ENCODE measurements around the gene ABAT. TPM values are rescaled to one million over a fixed set of nuclear protein-coding genes. Genes with fewer than 3 reads are reported as not detected.
"Not testable (repeated sequence)": the region's sequence is repeated elsewhere in the genome, so short reads cannot be mapped to it uniquely, and the experiment has no call there.

ABAT gene
- total RNA-seq, 6 experiments from 2014 or later: 160 to 378 (median 305) TPM

- ATAC-seq (peak in 2 of 4 donors; percentile 2 to 20), DNase-seq (no peak)
- H3K27ac ChIP-seq: peak overlapping the region; percentile 79 to 82 (median 82)
- H3K36me3 ChIP-seq: peaks cover 0 to 21% (median 10%) of the 10 kb centered on the region in 4 donors
- TF ChIP-seq CTCF (IDR thresholded peaks at IDR 0.05): no peak
- no peak for TF ChIP-seq POLR2A (IDR thresholded peaks at IDR 0.05)
- no peaks in the 10 kb centered on the region for H3K27me3 ChIP-seq
- peaks cover 0 to 63% (median 14%) of the 10 kb centered on the region in 4 donors for H3K4me1 ChIP-seq
- H3K4me3 ChIP-seq: peak overlapping the region; percentile 87 to 100 (median 99)
- intact Hi-C loops (cut with DNase I): no loop called here
- WGBS (ENCODE audit: insufficient coverage, low coverage, low lambda C conversion rate, missing lambda C conversion rate): 0% methylated on average over 3 of the region's 6 CpGs
- H3K9me3 ChIP-seq: no peaks in the 10 kb centered on the region
These were observed 123.7 kb downstream of the ABAT start for GRCh38 chr16:8798174-8798527.

GRCh38 chr16:8798535-8799157, 124.2 kb downstream of the ABAT start:
- Histone ChIP-seq H3K36me3 (peaks cover 0 to 26% (median 12%) of the 10 kb centered on the region in 4 donors), H3K9me3 (no peaks in the 10 kb centered on the region), H3K27ac (peak overlapping the region; percentile 79 to 82 (median 82)), H3K27me3 (no peaks in the 10 kb centered on the region), H3K4me3 (peak overlapping the region; percentile 87 to 100 (median 99)), H3K4me1 (peaks cover 0 to 59% (median 12%) of the 10 kb centered on the region in 4 donors)
- no peak for DNase-seq
- no peak for TF ChIP-seq CTCF (IDR thresholded peaks at IDR 0.05)
- no peak for TF ChIP-seq POLR2A (IDR thresholded peaks at IDR 0.05)
- no peak for ATAC-seq
- intact Hi-C loops (cut with DNase I): no loop called here
- 31% methylated on average over 7 of the region's 7 CpGs for WGBS (ENCODE audit: insufficient coverage, low coverage, low lambda C conversion rate, missing lambda C conversion rate)

GRCh38 chr16:8801701-8802100, 127.3 kb downstream of the ABAT start:
- intact Hi-C loops (cut with DNase I): loop anchor here in 1 of 2 donors (10.0 kb wide), 1 partner anchor 63 kb away; the partner anchor contains the start of gene CARHSP1
- WGBS (ENCODE audit: insufficient coverage, low coverage, low lambda C conversion rate, missing lambda C conversion rate): 18% methylated on average over 4 of the region's 4 CpGs

GRCh38 chr16:8803733-8804132, 129.3 kb downstream of the ABAT start:
- DNase-seq: not testable (repeated sequence)

More at GRCh38 chr16:8801701-8802100, 127.3 kb downstream of the ABAT start:
- Histone ChIP-seq H3K36me3 (peaks cover 0 to 53% (median 27%) of the 10 kb centered on the region in 4 donors), H3K27me3 (no peaks in the 10 kb centered on the region), H3K27ac (peak overlapping the region; percentile 7 to 52 (median 27)), H3K4me3 (no peak overlapping the region), H3K4me1 (peaks cover 0 to 37% (median 8%) of the 10 kb centered on the region in 4 donors), H3K9me3 (no peaks in the 10 kb centered on the region)
- TF ChIP-seq POLR2A (IDR thresholded peaks at IDR 0.05) (no peak), CTCF (IDR thresholded peaks at IDR 0.05) (no peak)
- ATAC-seq: peak in 3 of 4 donors; percentile 5 to 27 (median 22)
- DNase-seq: no peak

GRCh38 chr16:8804313-8804712, 129.9 kb downstream of the ABAT start:
- H3K4me1 ChIP-seq: peaks cover 0 to 44% (median 10%) of the 10 kb centered on the region in 4 donors
- H3K9me3 ChIP-seq: no peaks in the 10 kb centered on the region
- 71% methylated on average over 4 of the region's 6 CpGs for WGBS (ENCODE audit: insufficient coverage, low coverage, low lambda C conversion rate, missing lambda C conversion rate)
- no peak overlapping the region for H3K27ac ChIP-seq
- DNase-seq (no peak), ATAC-seq (no peak)
- TF ChIP-seq CTCF (IDR thresholded peaks at IDR 0.05) (no peak), POLR2A (IDR thresholded peaks at IDR 0.05) (no peak)
- H3K4me3 ChIP-seq: no peak overlapping the region
- H3K27me3 ChIP-seq: no peaks in the 10 kb centered on the region
- intact Hi-C loops (cut with DNase I): loop anchor here in 1 of 2 donors (10.0 kb wide), 1 partner anchor 60 kb away; the partner anchor contains the start of gene CARHSP1
- peaks cover 15 to 73% (median 39%) of the 10 kb centered on the region in 4 donors for H3K36me3 ChIP-seq

More at GRCh38 chr16:8803733-8804132, 129.3 kb downstream of the ABAT start:
- intact Hi-C loops (cut with DNase I): loop anchor here in 1 of 2 donors (10.0 kb wide), 1 partner anchor 61 kb away; the partner anchor contains the start of gene CARHSP1
- ATAC-seq, H3K9me3 ChIP-seq, H3K4me3 ChIP-seq, H3K27me3 ChIP-seq, H3K27ac ChIP-seq: not testable (repeated sequence)
- peaks cover 13 to 71% (median 36%) of the 10 kb centered on the region in 4 donors for H3K36me3 ChIP-seq
- 97% methylated on average over 10 of the region's 12 CpGs for WGBS (ENCODE audit: insufficient coverage, low coverage, low lambda C conversion rate, missing lambda C conversion rate)
- peaks cover 0 to 44% (median 12%) of the 10 kb centered on the region in 4 donors for H3K4me1 ChIP-seq

All from right lobe of liver (tissue), 6 donors.